Endothelial cell of umbilical vein (primary cell): ENCODE data around the gene PPP1CA. TPM values are rescaled to one million over a fixed set of nuclear protein-coding genes. Genes with fewer than 3 reads are reported as not detected.

Source experiments
- BruUV-seq: library from RNA; stranded (reverse); fragments of 400-500 nt; replicated peaks from 2 replicates; lab custom pipeline; 2021; lab: Mats Ljungman, UMichigan
- CTCF ChIA-PET: fragments of 300-600, 350-600 bp; sonication (Branson Sonifier 250); formaldehyde crosslinking; loops from one replicate; lab custom pipeline; 2021; ENCODE audit warnings: antibody characterized with exemption, inconsistent platforms; lab: Charles Lee
- POLR2A ChIA-PET: fragments of 300-600, 350-600 bp; sonication (Branson Sonifier 250); formaldehyde crosslinking; loops from one replicate; lab custom pipeline; 2021; ENCODE audit warnings: antibody characterized with exemption, inconsistent platforms; lab: Charles Lee
- DNase-seq: peaks from one replicate; pipeline ENCODE4 v3.0.0-alpha.2; 2011; ENCODE audit warnings: low read depth, low spot score
- FAIRE-seq: peaks from 2 replicates; lab custom pipeline; 2011; peaks lifted over from hg19 to GRCh38; lab: Jason Lieb, UNC
- H2AFZ ChIP-seq: 2 replicates; pipeline ENCODE4 v1.6.0; 2012; ENCODE audit warnings: low read depth, low read length, control low read depth, inconsistent platforms
- H3K27ac ChIP-seq: 2 replicates; pipeline ENCODE4 v1.5.1; 2011; ENCODE audit warnings: low read depth, mild to moderate bottlenecking, control low read depth, low read length, moderate library complexity; ENCODE audit not compliant: insufficient read depth
- H3K27me3 ChIP-seq, 2 experiments: 2 replicates each; pipeline versions ENCODE4 v1.6.0 to v1.6.1; 2011; ENCODE audit warnings: low read length in 2 of 2, mixed read lengths in 1 of 2; ENCODE audit not compliant: control insufficient read depth in 2 of 2, insufficient read depth in 2 of 2
- H3K36me3 ChIP-seq, 2 experiments: 2 replicates in 1 of 2; 3 replicates in 1 of 2; pipeline ENCODE4 v1.5.1; 2011; ENCODE audit warnings: low read length in 2 of 2, mild to moderate bottlenecking in 1 of 2, moderate library complexity in 1 of 2; ENCODE audit not compliant: control insufficient read depth in 2 of 2, insufficient read depth in 2 of 2; ENCODE audit errors: extremely low read depth in 1 of 2
- H3K4me1 ChIP-seq: 3 replicates; pipeline ENCODE4 v1.5.1; 2011; ENCODE audit warnings: mild to moderate bottlenecking, low read length; ENCODE audit not compliant: control insufficient read depth, insufficient read depth; ENCODE audit errors: extremely low read depth
- H3K4me2 ChIP-seq: 2 replicates; pipeline ENCODE4 v1.6.1; 2011; ENCODE audit warnings: low read length, control low read depth, mixed read lengths; ENCODE audit not compliant: insufficient read depth
- H3K4me3 ChIP-seq, 3 experiments: fragments of 200-600 bp in 1 of 3; sonication (generic), shearing (Covaris generic) in 1 of 3; replicated peaks in 1 of 3; 2 replicates each; pipeline ENCODE4 v1.5.1; 2011 to 2016; ENCODE audit warnings: control low read depth in 3 of 3, low read length in 3 of 3, mild to moderate bottlenecking in 2 of 3, inconsistent platforms in 1 of 3, low read depth in 1 of 3, moderate library complexity in 1 of 3; ENCODE audit not compliant: insufficient read depth in 1 of 3
- H3K79me2 ChIP-seq: 2 replicates; pipeline ENCODE4 v1.6.0; 2012; ENCODE audit warnings: low read length, inconsistent platforms; ENCODE audit not compliant: control insufficient read depth, insufficient read depth
- H3K9ac ChIP-seq: replicated peaks from 2 replicates; pipeline ENCODE3; 2011; ENCODE audit warnings: low read length, control low read depth; ENCODE audit not compliant: insufficient read depth; ENCODE audit errors: extremely low read depth
- H3K9me1 ChIP-seq: replicated peaks from 3 replicates; pipeline ENCODE4 v1.6.0; 2011; ENCODE audit warnings: mild to moderate bottlenecking, low read length; ENCODE audit not compliant: control insufficient read depth, insufficient read depth; ENCODE audit errors: extremely low read depth
- H3K9me3 ChIP-seq: replicated peaks from 2 replicates; pipeline ENCODE4 v1.5.1; 2012; ENCODE audit warnings: low read length, inconsistent platforms; ENCODE audit not compliant: control insufficient read depth, insufficient read depth
- H4K20me1 ChIP-seq: replicated peaks from 2 replicates; pipeline ENCODE3; 2011; ENCODE audit warnings: mild to moderate bottlenecking, low read length; ENCODE audit not compliant: control insufficient read depth, insufficient read depth; ENCODE audit errors: extremely low read depth
- EZH2 ChIP-seq: IDR thresholded peaks from 2 replicates; pipeline ENCODE4 v1.6.1; 2012; ENCODE audit warnings: borderline replicate concordance, low read depth, mild to moderate bottlenecking, moderate library complexity, low read length, inconsistent platforms; ENCODE audit not compliant: severe bottlenecking
- JUN ChIP-seq: IDR thresholded peaks from 2 replicates; pipeline ENCODE4 v1.6.1; 2011; ENCODE audit warnings: borderline replicate concordance, low read depth; ENCODE audit not compliant: insufficient read length, insufficient read depth
- POLR2A ChIP-seq: IDR thresholded peaks from 2 replicates; pipeline ENCODE4 v1.6.1; 2012; ENCODE audit warnings: low read depth, mild to moderate bottlenecking, control low read depth, low read length
- POLR2AphosphoS5 ChIP-seq: IDR thresholded peaks from 2 replicates; pipeline ENCODE4 v1.6.1; 2012; ENCODE audit warnings: low read depth, mild to moderate bottlenecking, control low read depth, low read length, moderate library complexity; ENCODE audit not compliant: insufficient read depth
- dilution Hi-C: fragments of 300-500 bp; cut with MboI; formaldehyde crosslinking; loops from one replicate; pipeline ENCODE4 v1.15.0; 2019; ENCODE audit warnings: low sequenced_read_pairs; ENCODE audit not compliant: extremely low pct_ligation_motif_present
- intact Hi-C: fragments of 100-400 bp; cut with micrococcal nuclease; formaldehyde crosslinking; loops from one replicate; pipeline ENCODE4 v1.10.0; 2022
- polyA plus RNA-seq, 4 experiments: library from polyadenylated mRNA; depleted of rRNA in 3 of 4; stranded (reverse) in 3 of 4; unstranded in 1 of 4; fragments of >200 nt; gene quantifications; 2 replicates each; pipeline versions ENCODE4 v1.2.1 to v1.2.3, GENCODE V29; 2011 to 2012; ENCODE audit warnings: missing spikeins in 1 of 4
- total RNA-seq: library from RNA; stranded (reverse); gene quantifications from 2 replicates; pipeline ENCODE4 v1.2.3, GENCODE V29; 2021

The PPP1CA gene
- total and polyA plus RNA-seq, 2 donors (not counting 3 experiments of a cell fraction or from before 2014, with no cell fraction given), result 192 to 419 TPM

- no peaks in the 10 kb centered on the region for H3K9me1 ChIP-seq
- no peaks in the 10 kb centered on the region for H3K9me3 ChIP-seq
- POLR2A ChIA-PET, result no interaction called here
- H3K36me3 ChIP-seq, result no peaks in the 10 kb centered on the region
- no peaks in the 10 kb centered on the region for H3K79me2 ChIP-seq
- H3K4me1 ChIP-seq, result peaks cover 4% of the 10 kb centered on the region
- no peak for DNase-seq
- H3K4me2 ChIP-seq, result peak overlapping the region; percentile 82
- CTCF ChIA-PET, result interaction anchor here (2.1 to 2.7 kb wide), 2 partner anchors 16 to 19 kb away, joined by 6 to 19 read pairs; partner anchors contain the start of genes PPP1CA and TBC1D10C
- no TSS peak for BruUV-seq
- H3K9ac ChIP-seq, result no peak overlapping the region
- no peak overlapping the region for H3K27ac ChIP-seq
- no peaks in the 10 kb centered on the region for H4K20me1 ChIP-seq
- peak overlapping the region in 1 of 3 experiments; percentile 37 for H3K4me3 ChIP-seq
- H2AFZ ChIP-seq, result peak overlapping the region; percentile 87
- TF ChIP-seq JUN, result no peak
- TF ChIP-seq POLR2A, result no peak
- H3K27me3 ChIP-seq, result peaks cover 0 to 4% of the 10 kb centered on the region in 2 experiments
- intact Hi-C loops, result loop anchor here (2.0 kb wide), 1 partner anchor 45 kb away; no protein-coding TSS in a partner anchor
- dilution Hi-C loops, result no loop called here
- FAIRE-seq, result no peak
Observed at GRCh38 chr11:67420147-67420645, 18.5 kb upstream of the PPP1CA start.

GRCh38 chr11:67419325-67420049, 17.8 kb upstream of the PPP1CA start:
- POLR2A ChIA-PET, result no interaction called here

More at GRCh38 chr11:67419325-67420049, 17.8 kb upstream of the PPP1CA start:
- Histone ChIP-seq H4K20me1 (no peaks in the 10 kb centered on the region), H3K9me3 (no peaks in the 10 kb centered on the region), H3K4me3 (no peak overlapping the region), H2AFZ (no peak overlapping the region), H3K79me2 (no peaks in the 10 kb centered on the region), H3K27ac (no peak overlapping the region), H3K9me1 (no peaks in the 10 kb centered on the region), H3K4me1 (peaks cover 4% of the 10 kb centered on the region), H3K27me3 (peaks cover 0 to 8% of the 10 kb centered on the region in 2 experiments), H3K4me2 (no peak overlapping the region), H3K36me3 (no peaks in the 10 kb centered on the region), H3K9ac (no peak overlapping the region)
- DNase-seq, result no peak
- no TSS peak for BruUV-seq
- CTCF ChIA-PET, result interaction anchor here (1.5 to 2.7 kb wide), 3 partner anchors 15 to 18 kb away, joined by 6 to 19 read pairs (median 12); partner anchors contain the start of genes PPP1CA and TBC1D10C
- TF ChIP-seq JUN (no peak), POLR2AphosphoS5 (no peak), EZH2 (no peak)
- FAIRE-seq, result no peak
- intact Hi-C loops, result loop anchor here (2.0 kb wide), 1 partner anchor 45 kb away; no protein-coding TSS in a partner anchor
- dilution Hi-C loops, result no loop called here
